Raji (cell line): Measurements from ENCODE around the gene PPIP5K2.

ENCODE experiments used
- POLR2A ChIP-seq: IDR thresholded peaks from 2 replicates; pipeline ENCODE4 v1.6.1; 2011; ENCODE audit warnings: low read depth, low read length, control low read depth; ENCODE audit not compliant: insufficient read depth

PPIP5K2 gene

GRCh38 chr5:103151156-103151555, 31.1 kb downstream of the PPIP5K2 start:
- TF ChIP-seq POLR2A: no peak

DNA sequence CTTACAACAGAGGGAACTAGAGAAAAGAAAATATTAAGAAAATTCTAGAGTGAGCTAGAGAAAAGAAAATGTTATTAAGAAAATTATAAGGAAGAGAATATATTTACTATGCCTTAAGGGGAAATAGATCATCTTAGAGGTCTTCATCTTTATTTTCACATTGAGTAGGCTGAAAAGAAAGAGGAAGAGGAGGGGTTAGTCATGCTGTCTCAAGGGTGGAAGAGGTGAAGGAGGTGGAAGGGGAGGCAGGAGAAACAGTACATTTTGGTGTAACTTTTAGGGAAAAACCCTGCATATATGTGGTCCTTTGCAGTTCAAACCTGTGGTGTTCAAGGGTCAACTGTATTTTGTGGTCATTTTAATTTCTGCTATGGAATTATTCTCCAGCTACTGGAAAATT, 46.6 kb downstream of the PPIP5K2 start:
- no peak for TF ChIP-seq POLR2A

DNA sequence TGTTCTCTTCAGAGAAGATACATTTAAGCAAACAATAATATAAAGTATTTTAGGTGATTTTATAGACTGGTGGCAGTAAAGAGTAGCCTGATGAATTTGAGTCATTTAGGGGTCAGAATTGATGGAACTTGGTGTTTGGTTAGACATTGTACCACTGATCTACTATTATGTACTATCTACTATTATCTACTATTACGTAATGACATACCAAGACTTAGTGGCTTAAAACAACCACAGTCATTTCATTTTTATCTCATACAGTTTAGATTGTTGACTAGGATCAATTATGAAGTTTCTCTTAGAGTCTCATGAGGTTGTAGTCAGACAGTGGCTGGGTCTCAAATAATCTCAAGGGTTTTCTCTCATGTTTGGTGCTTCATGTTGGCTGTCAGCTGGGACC, 54.0 kb downstream of the PPIP5K2 start:
- TF ChIP-seq POLR2A: no peak

DNA sequence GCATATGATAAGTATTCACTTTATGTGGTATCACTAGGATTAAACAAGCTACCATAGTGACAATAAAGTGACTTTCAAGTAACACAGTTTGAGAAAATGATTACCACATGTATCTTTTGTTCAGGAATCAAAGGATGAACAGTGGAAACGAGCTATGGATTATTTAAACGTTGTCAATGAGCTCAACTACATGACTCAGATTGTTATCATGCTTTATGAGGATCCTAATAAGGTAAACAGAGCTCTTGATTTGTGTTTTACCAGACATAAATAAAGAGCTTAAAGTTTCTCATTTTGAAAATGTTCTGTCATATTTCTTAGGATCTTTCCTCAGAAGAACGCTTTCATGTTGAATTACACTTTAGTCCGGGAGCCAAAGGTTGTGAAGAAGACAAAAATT, 57.4 kb downstream of the PPIP5K2 start:
- TF ChIP-seq POLR2A: no peak

GRCh38 chr5:103178167-103178566, 58.1 kb downstream of the PPIP5K2 start:
- TF ChIP-seq POLR2A: no peak

GRCh38 chr5:103186152-103186551, 66.1 kb downstream of the PPIP5K2 start:
- TF ChIP-seq POLR2A: no peak

GRCh38 chr5:103188436-103188835, 68.3 kb downstream of the PPIP5K2 start:
- TF ChIP-seq POLR2A: no peak

DNA sequence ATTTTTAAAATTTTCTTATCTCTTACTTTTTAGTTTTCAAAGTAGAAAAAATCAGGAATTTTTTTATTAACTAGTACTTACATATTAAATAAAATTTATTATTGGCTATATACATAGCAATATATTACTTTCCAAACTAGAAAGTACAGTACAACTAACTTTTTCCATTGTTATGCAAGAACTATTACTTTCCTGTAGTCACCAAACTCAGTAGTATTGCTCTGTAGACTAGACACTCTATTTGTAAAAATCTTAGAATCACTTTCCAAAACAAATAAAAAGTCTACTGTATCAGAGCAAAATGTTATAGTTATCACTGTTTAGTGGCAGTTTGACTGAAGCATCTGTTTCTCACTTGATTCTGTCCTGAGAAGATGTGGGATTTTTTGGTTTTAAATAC, 83.1 kb downstream of the PPIP5K2 start:
- no peak for TF ChIP-seq POLR2A

DNA sequence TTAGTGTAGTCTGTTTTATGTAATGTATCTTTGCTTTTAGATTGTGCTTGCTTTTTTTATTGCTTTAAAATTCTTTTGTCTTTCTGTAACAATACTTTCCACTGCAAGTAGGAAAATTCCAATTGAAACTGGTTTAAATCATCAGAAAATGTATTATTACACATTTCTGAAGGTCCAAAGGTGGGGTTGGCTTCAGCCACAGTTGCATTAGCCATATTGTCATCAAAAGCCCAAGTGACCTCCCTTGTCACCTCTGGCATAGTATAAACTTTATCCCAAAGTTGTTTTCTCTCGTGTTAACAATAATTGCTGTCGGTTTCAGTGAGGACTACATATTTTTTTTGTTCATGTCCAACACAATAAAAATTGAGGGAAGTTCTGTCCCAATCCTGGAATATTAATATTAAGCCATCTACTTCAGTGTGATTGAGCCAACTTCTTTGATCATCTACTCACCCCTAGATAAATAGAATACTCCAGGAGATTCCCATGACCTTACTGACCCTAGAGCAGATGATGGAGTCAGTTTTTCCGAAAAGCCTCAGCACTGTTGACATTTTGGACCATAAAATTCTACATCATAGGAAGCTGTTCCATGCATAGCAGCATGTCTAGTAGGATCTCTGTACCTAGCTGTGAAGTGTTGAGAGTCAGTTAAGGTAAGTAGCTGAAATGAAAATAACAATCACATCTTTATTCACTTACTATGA, 86.0 kb downstream of the PPIP5K2 start:
- no peak for TF ChIP-seq POLR2A

- no peak for TF ChIP-seq POLR2A
These were observed 86.9 kb downstream of the PPIP5K2 start for GRCh38 chr5:103207011-103207410.

DNA sequence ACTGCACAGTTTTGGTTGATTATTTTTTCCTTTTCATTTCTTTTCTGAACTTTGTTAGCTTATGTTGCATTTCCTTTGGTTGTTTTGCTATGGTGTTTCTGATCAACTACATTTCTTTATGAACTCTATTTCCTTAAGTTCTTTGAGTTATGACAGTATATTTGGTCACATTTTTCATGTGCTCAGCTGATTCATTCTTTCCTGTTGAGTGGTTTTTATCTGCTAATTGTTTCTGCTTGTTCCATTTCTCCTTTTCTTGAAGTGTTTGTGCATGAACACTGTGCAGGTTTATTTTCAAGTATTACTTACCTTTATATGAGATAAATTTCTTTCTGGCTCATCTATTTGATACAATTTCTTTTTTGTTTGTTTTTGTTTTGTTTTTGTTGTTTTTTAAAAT, 87.6 kb downstream of the PPIP5K2 start:
- TF ChIP-seq POLR2A: no peak

- no peak for TF ChIP-seq POLR2A
These were observed 88.4 kb downstream of the PPIP5K2 start for GRCh38 chr5:103208460-103208859.

DNA sequence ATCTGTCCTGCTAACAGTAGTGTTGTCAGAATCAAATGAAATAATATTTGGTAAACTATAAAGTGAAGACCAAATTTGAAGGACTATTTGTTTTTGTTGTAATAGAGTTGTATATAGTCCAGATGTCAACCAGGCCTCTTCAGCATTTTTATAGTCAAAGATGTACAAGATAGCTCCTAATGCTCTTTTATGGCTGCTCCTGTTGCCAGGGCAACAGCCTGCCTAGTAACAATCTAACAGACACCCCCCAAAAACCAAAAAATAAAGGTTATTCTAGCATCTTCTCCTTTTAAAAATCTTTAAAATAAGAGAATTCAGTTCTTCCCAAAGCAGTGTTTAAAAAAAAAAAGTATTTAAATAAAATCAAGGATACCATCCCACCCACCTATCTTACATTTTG, 89.0 kb downstream of the PPIP5K2 start:
- no peak for TF ChIP-seq POLR2A

GRCh38 chr5:103210952-103211351, 90.9 kb downstream of the PPIP5K2 start:
- no peak for TF ChIP-seq POLR2A

- no peak for TF ChIP-seq POLR2A
These were observed 91.8 kb downstream of the PPIP5K2 start for GRCh38 chr5:103211576-103212561.

- no peak for TF ChIP-seq POLR2A
These were observed 96.0 kb downstream of the PPIP5K2 start for GRCh38 chr5:103216137-103216536.
